ENCODE results near the gene HM13. TPM values are rescaled to one million over a fixed set of nuclear protein-coding genes. Genes with fewer than 3 reads are reported as not detected.
A peak's percentile ranks its signal among the peaks of the same experiment; 100 is the strongest.

The HM13 gene
- total and polyA plus RNA-seq, 2 of the 13 experiments (the other 11 are each of a cell fraction or from before 2014, with no cell fraction given), result 118 to 243 TPM

- TF ChIP-seq ZSCAN5A (CRISPR knock-in tag; IDR thresholded peaks at IDR 0.05; ENCODE audit: borderline replicate concordance), result peak; percentile 98
- TF ChIP-seq SPEN (CRISPR knock-in tag; IDR thresholded peaks at IDR 0.05; ENCODE audit: low read depth), result peak; percentile 90
- TF ChIP-seq FOXK1 (CRISPR knock-in tag; IDR thresholded peaks at IDR 0.05; ENCODE audit: borderline replicate concordance, low read depth), result peak; percentile 84; the same call in 1 of the 2 replicates
- TF ChIP-seq TGIF2 (CRISPR knock-in tag; IDR thresholded peaks at IDR 0.05), result peak; percentile 99
- TF ChIP-seq NFATC3 (CRISPR knock-in tag; IDR thresholded peaks at IDR 0.05), result peak; percentile 20
- TF ChIP-seq IRF2 (CRISPR knock-in tag; IDR thresholded peaks at IDR 0.05), result peak; percentile 92
- peak; percentile 86; the same call in 1 of the 2 replicates for TF ChIP-seq ZFP36L2 (CRISPR knock-in tag; IDR thresholded peaks at IDR 0.05)
- TF ChIP-seq SP1 (IDR thresholded peaks at IDR 0.05), result peak; percentile 93
- TF ChIP-seq SP1 (CRISPR knock-in tag; IDR thresholded peaks at IDR 0.05), result peak; percentile 99
- TF ChIP-seq KMT2B (CRISPR knock-in tag; IDR thresholded peaks at IDR 0.05), result peak; percentile 81; the same call in 1 of the 2 replicates
- peak; percentile 96 for TF ChIP-seq SALL2 (CRISPR knock-in tag; IDR thresholded peaks at IDR 0.05)
- no peak; the same call in 1 of the 2 replicates for TF ChIP-seq GMEB2 (CRISPR knock-in tag; IDR thresholded peaks at IDR 0.05; ENCODE audit: low read depth)
- TF ChIP-seq BATF2 (CRISPR knock-in tag; IDR thresholded peaks at IDR 0.05), result peak; percentile 96
- TF ChIP-seq BRD4 (CRISPR knock-in tag; IDR thresholded peaks at IDR 0.05), result peak; percentile 80
- peak; percentile 90; the same call in 1 of the 2 replicates for TF ChIP-seq ZNF253 (CRISPR knock-in tag; IDR thresholded peaks at IDR 0.05; ENCODE audit: borderline replicate concordance)
- TF ChIP-seq REL (CRISPR knock-in tag; conservative IDR thresholded peaks at IDR 0.05), result peak; percentile 99
- TF ChIP-seq GLI4 (CRISPR knock-in tag; IDR thresholded peaks at IDR 0.05; ENCODE audit: borderline replicate concordance), result peak; percentile 90; the same call in 1 of the 2 replicates
- TF ChIP-seq NFYB (CRISPR knock-in tag; IDR thresholded peaks at IDR 0.05), result peak; percentile 97
- no peak for TF ChIP-seq ZNF180 (CRISPR knock-in tag; IDR thresholded peaks at IDR 0.05; ENCODE audit: borderline replicate concordance, low read depth)
- peak; percentile 86 for TF ChIP-seq ZNF530 (CRISPR knock-in tag; IDR thresholded peaks at IDR 0.05; ENCODE audit: low read depth)
- TF ChIP-seq SIX4 (CRISPR knock-in tag; IDR thresholded peaks at IDR 0.05), result 0 out of 2 replicates have a peak, but pooled peaks have one; percentile 27
- TF ChIP-seq ZNF501 (CRISPR knock-in tag; IDR thresholded peaks at IDR 0.05), result peak; percentile 99
- peak; percentile 85 for TF ChIP-seq SKI (IDR thresholded peaks at IDR 0.05; ENCODE audit: partially characterized antibody)
- TF ChIP-seq DMAP1 (CRISPR knock-in tag; IDR thresholded peaks at IDR 0.05), result 0 out of 2 replicates have a peak, but pooled peaks have one; percentile 44
- peak; percentile 29; the same call in 1 of the 2 replicates for TF ChIP-seq ZUFSP (CRISPR knock-in tag; IDR thresholded peaks at IDR 0.05; ENCODE audit: borderline replicate concordance)
- TF ChIP-seq ONECUT2 (CRISPR knock-in tag; IDR thresholded peaks at IDR 0.05), result no peak
Observed at GRCh38 chr20:31605031-31605901, 91.0 kb downstream of the HM13 start, which contains the start of gene ID1 (continued).

Data from HepG2 (cell line).